HG03354 (cell line): ENCODE data around the gene CAGE1.
"Not testable (repeated sequence)": the region's sequence is repeated elsewhere in the genome, so short reads cannot be mapped to it uniquely, and the experiment has no call there.

Source experiments
- ATAC-seq: cut with Tn5 transposase; IDR thresholded peaks from one replicate; pipeline ENCODE4 v1.9.1; 2021; ENCODE audit warnings: mild to moderate bottlenecking; ENCODE audit not compliant: unreplicated experiment, poor library complexity, severe bottlenecking

Gene CAGE1

DNA sequence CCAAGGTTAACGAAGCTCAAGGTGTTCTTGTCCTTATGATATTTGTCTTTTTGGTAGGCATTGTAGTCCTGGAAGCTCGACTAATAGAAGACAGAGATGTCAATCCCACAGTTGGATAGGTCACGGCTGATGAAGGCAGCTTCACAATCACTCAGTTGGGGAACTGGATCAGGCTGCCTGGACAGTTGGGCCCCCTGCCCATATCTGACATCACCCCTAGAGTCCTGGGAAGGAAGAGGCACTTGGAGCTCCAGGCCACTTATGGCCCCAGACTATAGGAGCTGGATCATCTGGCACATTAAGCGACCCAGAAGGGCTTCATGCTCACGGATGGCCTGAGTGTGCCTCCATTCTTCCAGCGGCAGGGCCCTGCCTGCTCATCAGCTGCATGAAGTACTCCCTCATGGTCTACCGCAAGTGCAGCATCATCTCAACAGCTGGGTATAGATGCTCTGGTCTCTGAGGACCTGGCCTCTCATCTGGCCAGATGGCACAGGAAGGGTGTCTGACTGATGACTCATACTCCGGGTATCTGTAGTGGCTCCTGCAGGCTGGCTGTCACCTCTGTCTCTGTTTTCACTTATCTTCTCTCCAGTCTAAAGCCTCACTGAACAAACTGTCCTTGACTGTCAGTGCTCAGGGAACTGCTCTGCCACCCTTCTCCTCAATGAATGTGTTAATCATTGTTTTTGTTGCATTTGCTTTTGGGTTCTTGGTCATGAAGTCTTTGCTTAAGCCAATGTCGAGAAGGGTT lies 47.4 kb downstream of the CAGE1 start:
- no peak for ATAC-seq

GRCh38 chr6:7341271-7341670 lies 48.3 kb downstream of the CAGE1 start:
- no peak for ATAC-seq

DNA sequence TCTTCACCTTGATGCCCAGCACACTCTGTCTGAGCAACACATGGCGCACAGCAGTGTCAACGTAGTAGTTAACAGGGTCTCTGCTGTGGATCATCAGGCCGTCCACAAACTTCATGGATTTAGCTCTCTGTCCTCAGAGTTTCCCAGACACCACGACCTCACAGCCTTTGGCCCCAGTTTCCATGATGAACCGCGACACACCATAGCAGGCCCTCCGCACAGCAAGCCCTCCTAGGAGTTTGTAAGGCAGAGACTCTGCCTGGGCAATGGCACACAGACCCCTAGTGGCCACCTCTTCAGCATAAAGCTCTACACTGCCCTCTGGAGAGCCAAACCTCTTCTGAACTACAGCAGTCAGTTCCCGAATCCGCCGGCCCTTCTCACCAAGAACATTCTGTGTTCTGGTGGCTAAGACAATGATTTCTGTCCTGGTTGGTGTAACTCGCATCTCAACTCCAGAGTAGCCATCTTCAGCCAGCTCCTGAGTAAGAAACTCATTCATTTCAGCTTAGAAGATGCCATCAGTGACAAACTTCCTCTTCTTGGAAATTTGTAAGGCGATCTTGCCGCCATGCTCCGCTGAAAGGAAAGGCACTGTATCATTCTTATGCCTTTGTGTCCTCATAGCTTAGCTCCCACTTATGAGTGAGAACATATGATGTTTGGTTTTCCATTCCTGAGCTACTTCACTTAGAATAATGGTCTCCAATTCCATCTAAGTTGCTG lies 50.4 kb downstream of the CAGE1 start:
- not testable (repeated sequence) for ATAC-seq

- no peak for ATAC-seq
These were observed 51.5 kb downstream of the CAGE1 start for GRCh38 chr6:7338031-7338430.

DNA sequence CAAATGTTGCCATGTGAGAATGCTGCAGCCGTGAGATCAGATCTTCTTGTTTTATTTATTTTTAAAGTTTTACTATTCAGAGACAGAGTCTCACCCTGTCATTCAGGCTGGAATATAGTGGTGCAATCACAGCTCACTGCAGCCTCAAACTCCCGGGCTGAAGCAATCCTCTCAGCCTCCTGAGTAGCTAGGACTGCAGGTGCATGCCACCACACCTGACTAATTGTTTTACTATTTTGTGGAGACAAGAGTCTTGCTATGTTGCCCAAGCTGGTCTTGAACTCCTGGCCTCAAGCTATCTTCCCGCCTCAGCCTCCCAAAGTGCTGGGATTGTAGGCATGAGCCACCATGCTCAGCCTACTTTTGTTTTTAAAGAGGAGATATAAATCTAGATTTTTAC lies 54.0 kb downstream of the CAGE1 start:
- ATAC-seq: no peak

DNA sequence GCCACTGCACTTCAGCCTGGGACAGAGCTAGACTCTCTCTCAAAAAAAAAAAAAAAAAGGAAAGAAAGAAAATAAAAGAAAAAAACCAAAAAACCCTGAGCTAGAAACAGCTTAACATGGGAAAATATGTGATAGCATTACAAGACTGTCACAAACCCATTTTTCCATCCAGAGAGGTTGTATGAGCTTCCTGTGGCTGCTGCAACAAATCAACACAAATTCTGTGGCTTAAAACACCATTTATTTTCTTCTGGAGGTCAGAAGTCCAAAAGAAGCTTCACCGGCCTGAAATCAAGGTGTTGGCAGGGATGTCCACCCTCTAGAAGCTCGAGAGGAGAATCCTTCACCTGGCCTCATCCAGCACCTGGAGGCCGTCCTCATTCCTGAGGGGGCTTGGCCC lies 54.9 kb downstream of the CAGE1 start:
- ATAC-seq: no peak

GRCh38 chr6:7332090-7332745 lies 57.3 kb downstream of the CAGE1 start:
- ATAC-seq: no peak

DNA sequence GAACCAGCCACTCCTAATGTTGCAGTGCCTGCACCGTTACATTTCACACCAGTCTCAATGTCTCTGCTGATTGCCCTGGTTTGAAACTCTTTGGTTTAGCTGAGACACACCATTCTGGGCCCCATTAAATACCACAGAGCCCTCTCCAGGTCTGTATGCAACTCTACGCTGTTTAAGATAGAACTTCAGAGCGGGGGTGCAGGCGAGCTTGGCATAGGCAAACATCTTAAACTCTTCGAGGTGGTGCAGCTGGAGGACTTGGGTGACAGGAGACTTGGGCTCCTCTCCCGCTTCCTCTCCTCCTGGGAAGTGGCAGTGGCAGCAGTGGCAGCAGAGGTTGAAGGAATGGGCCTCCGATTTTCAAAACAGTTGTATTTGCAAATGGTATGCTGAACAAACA lies 58.1 kb downstream of the CAGE1 start:
- no peak for ATAC-seq

- no peak for ATAC-seq
These were observed 61.3 kb downstream of the CAGE1 start for GRCh38 chr6:7328243-7328642.

- ATAC-seq: no peak
These were observed 63.8 kb downstream of the CAGE1 start for GRCh38 chr6:7325750-7326149.

- peak; percentile 74 for ATAC-seq
These were observed 65.0 kb downstream of the CAGE1 start for GRCh38 chr6:7324520-7324919.

GRCh38 chr6:7323074-7323473 lies 66.5 kb downstream of the CAGE1 start:
- ATAC-seq: no peak

DNA sequence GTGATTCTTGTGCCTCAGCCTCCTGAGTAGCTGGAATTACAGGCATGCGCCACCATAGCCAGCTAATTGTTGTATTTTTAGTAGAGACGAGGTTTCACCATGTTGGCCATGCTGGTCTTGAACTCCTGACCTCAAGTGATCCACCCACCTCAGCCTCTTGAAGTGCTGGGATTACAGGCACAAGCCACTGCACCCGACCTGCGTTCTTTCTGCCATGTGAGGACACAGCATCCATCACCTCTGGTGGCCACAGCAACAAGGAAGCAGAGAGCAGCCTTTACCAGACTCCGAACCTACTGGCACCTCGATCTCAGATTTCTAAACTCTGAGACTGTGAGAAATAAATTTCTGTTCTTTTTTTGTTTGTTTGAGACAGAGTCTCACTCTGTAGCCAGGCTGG lies 67.7 kb downstream of the CAGE1 start:
- ATAC-seq: not testable (repeated sequence)

GRCh38 chr6:7319406-7319805 lies 70.1 kb downstream of the CAGE1 start:
- ATAC-seq: not testable (repeated sequence)

DNA sequence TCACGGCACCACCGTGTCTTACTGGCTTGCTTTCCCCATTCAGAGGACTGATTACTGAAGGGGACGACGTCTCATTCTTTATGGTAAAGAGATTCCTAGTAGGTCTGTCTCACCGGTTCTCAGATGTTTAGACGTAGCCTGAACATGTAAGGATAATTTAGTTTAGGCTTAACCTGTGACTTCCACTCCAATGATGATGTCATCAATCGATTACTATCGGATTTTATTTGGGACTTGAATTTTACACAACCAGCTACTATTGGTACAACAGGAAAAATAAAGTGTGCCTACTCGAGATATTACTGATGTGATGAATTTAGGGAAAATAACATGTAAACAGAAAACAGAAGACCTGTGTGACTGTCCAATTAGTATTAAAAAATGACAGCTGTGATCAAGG lies 72.0 kb downstream of the CAGE1 start:
- no peak for ATAC-seq

GRCh38 chr6:7316658-7317533 lies 72.6 kb downstream of the CAGE1 start:
- ATAC-seq: no peak

- ATAC-seq: no peak
These were observed 73.6 kb downstream of the CAGE1 start for GRCh38 chr6:7315948-7316365.

GRCh38 chr6:7315087-7315947 lies 74.2 kb downstream of the CAGE1 start:
- ATAC-seq: not testable (repeated sequence)

DNA sequence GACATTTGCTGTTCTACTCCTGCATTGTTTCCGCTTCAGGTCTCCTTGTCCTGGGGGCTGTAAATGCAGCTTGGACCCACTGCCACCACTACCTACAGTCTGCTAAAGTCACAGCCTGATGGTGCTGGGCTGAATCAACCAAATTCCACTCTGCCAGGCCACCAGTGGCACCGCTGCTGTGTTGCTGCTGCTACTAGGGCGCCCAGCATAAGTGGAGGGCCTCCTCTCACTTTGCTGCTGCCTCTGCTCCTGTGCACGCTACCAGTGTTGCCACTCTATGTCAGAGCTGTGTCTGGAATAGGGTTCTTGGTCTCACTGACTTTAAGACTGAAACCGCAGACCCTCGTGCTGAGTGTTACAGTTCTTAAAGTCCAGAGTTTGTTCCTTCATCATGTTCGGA lies 75.1 kb downstream of the CAGE1 start:
- no peak for ATAC-seq
